Rectal smooth muscle tissue (tissue), 1 donor: ENCODE measurements around the gene HCLS1.

Experiments
- H3K27ac ChIP-seq: one replicate; pipeline ENCODE4 v1.7.0; 2013; ENCODE audit warnings: low read depth, low read length, inconsistent platforms
- H3K27me3 ChIP-seq: one replicate; pipeline ENCODE4 v1.7.0; 2013; ENCODE audit warnings: low read length; ENCODE audit not compliant: control insufficient read depth, insufficient read depth
- H3K36me3 ChIP-seq: one replicate; pipeline ENCODE4 v1.7.0; 2013; ENCODE audit warnings: low read length; ENCODE audit not compliant: control insufficient read depth, insufficient read depth
- H3K4me1 ChIP-seq: one replicate; pipeline ENCODE4 v1.7.0; 2013; ENCODE audit warnings: low read length; ENCODE audit not compliant: control insufficient read depth, insufficient read depth
- H3K4me3 ChIP-seq: one replicate; pipeline ENCODE4 v1.7.0; 2013; ENCODE audit warnings: low read length
- H3K9ac ChIP-seq: one replicate; pipeline ENCODE4 v1.7.0; 2013; ENCODE audit warnings: low read length

HCLS1 gene

GRCh38 chr3:121648219-121648958 lies 12.3 kb downstream of the HCLS1 start:
- H3K27me3 ChIP-seq = no peaks in the 10 kb centered on the region
- no peaks in the 10 kb centered on the region for H3K4me1 ChIP-seq
- H3K4me3 ChIP-seq = no peak overlapping the region
- no peaks in the 10 kb centered on the region for H3K36me3 ChIP-seq
- no peak overlapping the region for H3K9ac ChIP-seq
- H3K27ac ChIP-seq = no peak overlapping the region

GRCh38 chr3:121645054-121645453 lies 15.6 kb downstream of the HCLS1 start:
- no peaks in the 10 kb centered on the region for H3K4me1 ChIP-seq

GRCh38 chr3:121642601-121643314 lies 17.9 kb downstream of the HCLS1 start:
- Histone ChIP-seq H3K36me3 (no peaks in the 10 kb centered on the region), H3K4me3 (no peak overlapping the region), H3K9ac (no peak overlapping the region), H3K27ac (no peak overlapping the region), H3K27me3 (no peaks in the 10 kb centered on the region), H3K4me1 (no peaks in the 10 kb centered on the region)

More at GRCh38 chr3:121645054-121645453, 15.6 kb downstream of the HCLS1 start:
- no peaks in the 10 kb centered on the region for H3K27me3 ChIP-seq
- no peak overlapping the region for H3K9ac ChIP-seq
- no peak overlapping the region for H3K27ac ChIP-seq
- H3K4me3 ChIP-seq = no peak overlapping the region
- H3K36me3 ChIP-seq = no peaks in the 10 kb centered on the region

- no peaks in the 10 kb centered on the region for H3K4me1 ChIP-seq
- H3K36me3 ChIP-seq = no peaks in the 10 kb centered on the region
- H3K9ac ChIP-seq = no peak overlapping the region
- no peak overlapping the region for H3K27ac ChIP-seq
- no peaks in the 10 kb centered on the region for H3K27me3 ChIP-seq
- H3K4me3 ChIP-seq = no peak overlapping the region
Measured at GRCh38 chr3:121641127-121641526, 19.6 kb downstream of the HCLS1 start.

- no peak overlapping the region for H3K4me3 ChIP-seq
- no peaks in the 10 kb centered on the region for H3K27me3 ChIP-seq
- H3K9ac ChIP-seq = no peak overlapping the region
- H3K36me3 ChIP-seq = peaks cover 2% of the 10 kb centered on the region
- no peak overlapping the region for H3K27ac ChIP-seq
- no peaks in the 10 kb centered on the region for H3K4me1 ChIP-seq
Measured at GRCh38 chr3:121637922-121638321, 22.8 kb downstream of the HCLS1 start.

GRCh38 chr3:121630355-121630754 lies 30.3 kb downstream of the HCLS1 start:
- Histone ChIP-seq H3K27ac (no peak overlapping the region), H3K27me3 (no peaks in the 10 kb centered on the region), H3K4me1 (no peaks in the 10 kb centered on the region), H3K4me3 (no peak overlapping the region), H3K9ac (no peak overlapping the region), H3K36me3 (peaks cover 4% of the 10 kb centered on the region)

- no peaks in the 10 kb centered on the region for H3K4me1 ChIP-seq
- peaks cover 2% of the 10 kb centered on the region for H3K36me3 ChIP-seq
- no peak overlapping the region for H3K4me3 ChIP-seq
- no peaks in the 10 kb centered on the region for H3K27me3 ChIP-seq
- H3K9ac ChIP-seq = no peak overlapping the region
- H3K27ac ChIP-seq = no peak overlapping the region
Measured at GRCh38 chr3:121629601-121630000, 31.1 kb downstream of the HCLS1 start.

- H3K9ac ChIP-seq = no peak overlapping the region
- peaks cover 2% of the 10 kb centered on the region for H3K36me3 ChIP-seq
- no peak overlapping the region for H3K27ac ChIP-seq
- H3K4me1 ChIP-seq = no peaks in the 10 kb centered on the region
- H3K27me3 ChIP-seq = no peaks in the 10 kb centered on the region
- H3K4me3 ChIP-seq = no peak overlapping the region
Measured at GRCh38 chr3:121627622-121628021, 33.1 kb downstream of the HCLS1 start.

- Histone ChIP-seq H3K4me3 (no peak overlapping the region), H3K9ac (no peak overlapping the region), H3K4me1 (no peaks in the 10 kb centered on the region), H3K27me3 (no peaks in the 10 kb centered on the region), H3K36me3 (no peaks in the 10 kb centered on the region), H3K27ac (no peak overlapping the region)
Measured at GRCh38 chr3:121627211-121627610, 33.5 kb downstream of the HCLS1 start.

- no peak overlapping the region for H3K9ac ChIP-seq
- H3K36me3 ChIP-seq = no peaks in the 10 kb centered on the region
- no peaks in the 10 kb centered on the region for H3K4me1 ChIP-seq
- H3K4me3 ChIP-seq = no peak overlapping the region
- H3K27ac ChIP-seq = no peak overlapping the region
- H3K27me3 ChIP-seq = no peaks in the 10 kb centered on the region
Measured at GRCh38 chr3:121626495-121626894, 34.2 kb downstream of the HCLS1 start.

GRCh38 chr3:121624147-121624899 lies 36.4 kb downstream of the HCLS1 start:
- no peaks in the 10 kb centered on the region for H3K27me3 ChIP-seq
- H3K27ac ChIP-seq = no peak overlapping the region
- no peak overlapping the region for H3K4me3 ChIP-seq
- no peaks in the 10 kb centered on the region for H3K36me3 ChIP-seq
- H3K4me1 ChIP-seq = no peaks in the 10 kb centered on the region
- no peak overlapping the region for H3K9ac ChIP-seq

GRCh38 chr3:121621491-121621890 lies 39.2 kb downstream of the HCLS1 start:
- Histone ChIP-seq H3K36me3 (no peaks in the 10 kb centered on the region), H3K9ac (no peak overlapping the region)

More at GRCh38 chr3:121621491-121621890, 39.2 kb downstream of the HCLS1 start:
- Histone ChIP-seq H3K4me1 (no peaks in the 10 kb centered on the region), H3K4me3 (no peak overlapping the region), H3K27ac (no peak overlapping the region), H3K27me3 (no peaks in the 10 kb centered on the region)
